Measurements from ENCODE around the gene TAF11L7.
"Not testable (repeated sequence)": the region's sequence is repeated elsewhere in the genome, so short reads cannot be mapped to it uniquely, and the experiment has no call there.

Gene TAF11L7

GRCh38 chr5:17585658-17586057, at the start of gene TAF11L7:
TAF11L7 (minus strand) TSS chr5:17585758.
- not testable (repeated sequence) for DNase-seq

GRCh38 chr5:17634160-17634559, 48.6 kb upstream of the TAF11L7 start, which contains the start of gene TAF11L14:
TAF11L14 (plus strand) TSS chr5:17634460.
- DNase-seq, result no peak

- DNase-seq, result not testable (repeated sequence)
Observed at GRCh38 chr5:17631788-17632187, 46.2 kb upstream of the TAF11L7 start, which contains the start of gene TAF11L13. TAF11L13 (plus strand) TSS chr5:17632088.

- DNase-seq, result no peak
Observed at GRCh38 chr5:17625686-17626085, 40.1 kb upstream of the TAF11L7 start.

GRCh38 chr5:17620627-17621026, 35.1 kb upstream of the TAF11L7 start:
- DNase-seq, result no peak

- DNase-seq, result no peak
Observed at GRCh38 chr5:17619354-17619753, 33.8 kb upstream of the TAF11L7 start.

GRCh38 chr5:17614872-17615605, 29.5 kb upstream of the TAF11L7 start:
- DNase-seq, result no peak

- DNase-seq, result not testable (repeated sequence)
Observed at GRCh38 chr5:17610092-17610491, 24.5 kb upstream of the TAF11L7 start, which contains the start of gene TAF11L12. TAF11L12 (plus strand) TSS chr5:17610392.

- DNase-seq, result not testable (repeated sequence)
Observed at GRCh38 chr5:17607461-17607860, 21.9 kb upstream of the TAF11L7 start.

GRCh38 chr5:17604951-17605350, 19.4 kb upstream of the TAF11L7 start:
- no peak for DNase-seq

- not testable (repeated sequence) for DNase-seq
Observed at GRCh38 chr5:17603880-17604279, 18.3 kb upstream of the TAF11L7 start, which contains the start of gene TAF11L11. TAF11L11 (plus strand) TSS chr5:17604183.

GRCh38 chr5:17597728-17598127, 12.2 kb upstream of the TAF11L7 start, which contains the start of gene TAF11L10:
TAF11L10 (minus strand) TSS chr5:17597828.
- not testable (repeated sequence) for DNase-seq

- DNase-seq, result not testable (repeated sequence)
Observed at GRCh38 chr5:17594255-17594654, 8.7 kb upstream of the TAF11L7 start, which contains the start of gene TAF11L9. TAF11L9 (minus strand) TSS chr5:17594394.

- not testable (repeated sequence) for DNase-seq
Observed at GRCh38 chr5:17590860-17591259, 5.3 kb upstream of the TAF11L7 start, which contains the start of gene TAF11L8. TAF11L8 (minus strand) TSS chr5:17590960.

Data from activated T-cell treated with anti-CD3 and anti-CD28 coated beads, Interleukin-2, amount 50 U/mL, for 1 hour (primary cell).